GM12875 (cell line): ENCODE results near the gene ZFHX3.

ENCODE experiments used
- H3K4me3 ChIP-seq: one replicate; pipeline ENCODE4 v1.5.1; 2011; ENCODE audit warnings: low read depth, low read length, control low read depth
- TF ChIP-seq, protein P1 (sequence below): IDR thresholded peaks from 2 replicates; pipeline ENCODE4 v1.5.1; 2011; ENCODE audit warnings: low read depth, mild to moderate bottlenecking, control low read depth, inconsistent platforms, low read length, moderate library complexity, borderline replicate concordance; ENCODE audit not compliant: insufficient read depth

The ZFHX3 gene

DNA sequence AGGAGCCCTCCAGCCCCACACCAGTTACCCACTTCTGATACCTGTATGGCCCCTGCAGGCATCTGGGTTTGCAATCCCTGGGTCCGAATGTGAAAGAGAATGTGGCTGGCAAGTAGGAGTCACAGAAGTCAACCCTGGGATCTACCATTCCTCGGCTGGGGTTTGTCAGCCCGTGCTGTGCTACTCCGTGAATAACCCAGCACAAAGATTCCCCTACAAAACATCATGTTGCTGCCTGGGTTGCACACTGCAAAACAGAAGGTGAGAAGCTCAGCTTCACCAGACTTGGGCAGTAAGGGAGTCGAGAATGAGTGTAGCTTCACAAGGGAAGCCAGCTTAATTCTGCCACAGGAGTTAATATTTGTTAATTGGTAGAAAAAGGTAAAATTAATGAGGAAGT is 137.1 kb downstream of the ZFHX3 start:
- TF ChIP-seq, protein P1, sequence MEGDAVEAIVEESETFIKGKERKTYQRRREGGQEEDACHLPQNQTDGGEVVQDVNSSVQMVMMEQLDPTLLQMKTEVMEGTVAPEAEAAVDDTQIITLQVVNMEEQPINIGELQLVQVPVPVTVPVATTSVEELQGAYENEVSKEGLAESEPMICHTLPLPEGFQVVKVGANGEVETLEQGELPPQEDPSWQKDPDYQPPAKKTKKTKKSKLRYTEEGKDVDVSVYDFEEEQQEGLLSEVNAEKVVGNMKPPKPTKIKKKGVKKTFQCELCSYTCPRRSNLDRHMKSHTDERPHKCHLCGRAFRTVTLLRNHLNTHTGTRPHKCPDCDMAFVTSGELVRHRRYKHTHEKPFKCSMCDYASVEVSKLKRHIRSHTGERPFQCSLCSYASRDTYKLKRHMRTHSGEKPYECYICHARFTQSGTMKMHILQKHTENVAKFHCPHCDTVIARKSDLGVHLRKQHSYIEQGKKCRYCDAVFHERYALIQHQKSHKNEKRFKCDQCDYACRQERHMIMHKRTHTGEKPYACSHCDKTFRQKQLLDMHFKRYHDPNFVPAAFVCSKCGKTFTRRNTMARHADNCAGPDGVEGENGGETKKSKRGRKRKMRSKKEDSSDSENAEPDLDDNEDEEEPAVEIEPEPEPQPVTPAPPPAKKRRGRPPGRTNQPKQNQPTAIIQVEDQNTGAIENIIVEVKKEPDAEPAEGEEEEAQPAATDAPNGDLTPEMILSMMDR, result no peak
- no peak overlapping the region for H3K4me3 ChIP-seq

DNA sequence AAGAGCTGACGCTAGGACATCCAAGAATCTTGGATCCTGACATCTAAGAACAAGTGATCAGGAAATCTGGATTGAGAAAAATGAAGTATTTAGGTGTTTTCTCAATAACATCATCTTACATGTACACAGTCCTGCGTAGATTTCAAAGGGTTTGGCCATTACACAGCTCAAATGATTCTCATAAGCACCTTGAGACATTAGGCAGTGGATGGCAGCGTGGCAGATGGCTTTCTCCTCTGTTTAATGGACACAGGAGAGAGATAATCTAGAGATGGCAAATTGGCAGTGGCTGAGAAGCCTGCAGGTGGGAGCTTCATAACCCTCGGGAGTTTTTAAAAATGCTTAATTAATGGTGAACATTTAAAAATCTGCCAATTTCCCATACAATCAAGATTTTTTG is 137.5 kb downstream of the ZFHX3 start:
- H3K4me3 ChIP-seq, result no peak overlapping the region
- TF ChIP-seq, protein P1, result no peak

DNA sequence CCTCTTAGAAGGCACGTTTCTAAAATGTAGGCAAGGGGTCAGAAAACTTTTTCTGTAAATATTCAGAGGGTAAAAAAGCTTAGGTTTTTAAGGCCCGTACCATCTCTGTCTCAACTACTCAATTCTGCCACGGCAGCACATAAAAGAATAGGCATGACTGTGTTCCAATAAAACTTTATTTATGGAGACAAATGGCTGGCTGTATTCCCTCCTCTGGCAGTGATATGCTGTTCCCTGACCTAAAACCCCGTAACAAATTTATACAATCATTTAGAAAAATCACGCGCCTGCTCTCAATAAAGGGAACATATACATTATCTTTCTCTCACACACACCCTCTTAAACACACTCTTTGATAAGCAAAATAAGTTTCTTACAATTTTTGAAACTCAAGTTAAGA is 138.7 kb downstream of the ZFHX3 start:
- TF ChIP-seq, protein P1, result no peak
- no peak overlapping the region for H3K4me3 ChIP-seq

DNA sequence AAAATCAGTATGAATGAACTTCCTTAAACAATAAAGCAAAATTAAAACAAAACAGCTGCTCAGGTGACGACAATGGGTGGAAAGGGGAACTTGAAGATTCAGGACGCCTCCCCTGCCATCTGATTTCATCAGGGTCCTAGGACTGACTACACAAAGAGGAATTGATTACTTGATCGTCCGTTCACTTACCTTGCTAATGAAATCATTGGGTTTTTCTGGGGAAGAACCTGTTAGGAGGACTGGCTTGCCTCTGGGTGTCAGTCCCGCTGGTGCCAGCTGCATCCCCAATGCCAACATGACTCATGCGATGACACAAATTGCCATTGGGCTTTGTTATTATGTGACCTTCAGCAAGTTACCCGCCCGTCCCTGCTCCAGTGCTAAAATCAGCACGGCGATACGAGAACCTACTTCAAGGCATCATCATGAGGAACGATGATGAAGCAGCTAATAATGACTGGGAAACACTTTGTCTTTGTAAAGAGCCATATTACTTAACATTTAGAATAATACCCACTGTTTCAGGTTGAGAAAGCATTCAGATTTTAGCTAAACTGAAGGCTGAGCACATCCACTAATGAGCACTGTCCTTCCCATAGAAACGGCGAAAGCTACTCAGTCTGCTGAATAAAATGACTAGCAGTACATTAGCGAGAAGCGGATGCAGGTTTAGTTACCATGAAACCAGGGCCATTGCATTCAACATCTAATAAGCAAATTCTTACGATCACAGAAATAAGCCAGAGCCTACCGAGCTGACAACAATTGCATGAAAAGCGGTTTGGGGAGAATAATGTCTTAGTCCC is 139.4 kb downstream of the ZFHX3 start:
- TF ChIP-seq, protein P1, result no peak
- no peak overlapping the region for H3K4me3 ChIP-seq

DNA sequence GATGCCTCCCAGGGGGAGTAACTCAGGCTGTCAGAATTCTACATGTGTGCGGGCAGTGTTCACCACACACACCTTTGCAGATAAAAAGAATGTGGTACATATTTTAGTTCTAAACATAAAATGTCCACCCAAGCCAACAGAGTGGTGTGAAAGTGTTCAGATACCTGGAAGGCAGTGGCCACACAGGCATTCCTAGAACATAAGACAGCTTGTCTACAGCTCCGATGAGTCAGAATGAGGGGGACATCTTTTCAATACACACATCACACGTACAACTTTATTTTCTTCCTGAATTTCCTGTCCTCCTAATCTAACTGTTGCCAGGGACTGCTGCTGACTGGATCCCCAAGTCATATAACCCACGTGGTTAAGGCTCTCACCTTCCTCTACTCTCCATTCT is 142.3 kb downstream of the ZFHX3 start:
- TF ChIP-seq, protein P1, result no peak
- no peak overlapping the region for H3K4me3 ChIP-seq

DNA sequence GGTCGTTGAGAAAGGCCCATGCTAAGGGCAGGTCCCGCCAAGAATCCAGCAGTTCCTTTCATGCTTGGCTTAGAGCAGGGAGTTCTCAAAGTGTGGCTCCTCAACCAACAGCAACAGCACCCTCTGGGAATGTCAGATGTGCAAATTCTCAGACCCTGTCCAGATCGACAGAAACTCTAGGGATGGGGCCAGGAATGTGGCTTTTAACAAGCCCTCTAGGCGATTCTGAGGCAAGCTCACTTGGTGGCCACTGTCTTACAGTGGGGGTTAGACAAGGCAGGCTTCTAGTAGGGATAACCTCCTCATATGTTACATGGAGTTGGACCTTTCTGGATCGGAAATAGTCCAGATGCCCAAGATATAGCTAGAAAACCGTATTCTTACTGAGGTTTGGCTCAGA is 144.8 kb downstream of the ZFHX3 start:
- TF ChIP-seq, protein P1, result no peak
- H3K4me3 ChIP-seq, result no peak overlapping the region

DNA sequence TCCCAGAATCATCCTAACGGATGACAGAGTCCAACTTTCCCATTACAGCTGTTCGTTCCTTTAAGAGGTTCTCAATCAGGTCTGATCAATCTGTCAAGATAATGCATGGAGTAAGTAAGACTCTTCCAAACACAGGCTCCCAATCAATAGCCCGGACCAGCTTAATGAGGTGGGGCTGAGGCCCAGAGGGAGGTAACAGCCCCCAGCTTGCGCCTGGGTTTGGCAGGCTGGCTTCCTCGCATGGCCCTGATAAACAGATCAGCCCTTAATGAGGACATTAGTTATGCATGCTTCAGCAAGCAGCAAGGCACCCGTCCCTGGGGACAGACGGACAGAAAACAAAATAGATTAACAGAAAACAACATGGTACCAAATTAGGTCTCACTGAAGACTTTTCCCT is 145.7 kb downstream of the ZFHX3 start:
- TF ChIP-seq, protein P1, result no peak
- no peak overlapping the region for H3K4me3 ChIP-seq
